ENCODE results near the gene CADM1.

CADM1 gene

DNA sequence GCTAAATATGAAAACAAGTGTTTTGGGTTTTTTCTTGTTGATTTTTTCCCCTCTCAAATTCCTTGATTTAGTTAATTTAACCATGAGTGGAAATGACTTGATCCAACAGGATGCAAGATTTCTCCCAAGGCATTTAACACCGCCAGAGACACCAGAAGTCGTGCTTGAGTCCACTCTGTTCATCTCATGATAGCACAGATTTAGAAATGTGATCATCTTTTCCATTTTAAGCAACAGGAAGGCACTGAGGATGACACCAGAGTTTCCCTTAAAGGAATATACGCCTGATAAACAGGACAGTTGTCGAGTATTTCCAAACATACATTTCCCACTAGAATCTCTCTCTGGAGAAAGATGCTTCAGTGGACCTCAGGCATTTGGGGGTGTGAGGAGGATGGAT lies 318.7 kb downstream of the CADM1 start:
- H3K36me3 ChIP-seq (ENCODE audit: insufficient read depth, low read length), result no peaks in the 10 kb centered on the region
- no peaks in the 10 kb centered on the region for H3K9me3 ChIP-seq (ENCODE audit: low read length)
- no peaks in the 10 kb centered on the region for H3K4me1 ChIP-seq (ENCODE audit: insufficient read depth, low read length)
- no peak overlapping the region for H3K4me3 ChIP-seq (ENCODE audit: low read length)
- no peaks in the 10 kb centered on the region for H3K27me3 ChIP-seq (ENCODE audit: insufficient read depth, low read length)
- H2AFZ ChIP-seq (ENCODE audit: low read depth, low read length), result no peak overlapping the region

DNA sequence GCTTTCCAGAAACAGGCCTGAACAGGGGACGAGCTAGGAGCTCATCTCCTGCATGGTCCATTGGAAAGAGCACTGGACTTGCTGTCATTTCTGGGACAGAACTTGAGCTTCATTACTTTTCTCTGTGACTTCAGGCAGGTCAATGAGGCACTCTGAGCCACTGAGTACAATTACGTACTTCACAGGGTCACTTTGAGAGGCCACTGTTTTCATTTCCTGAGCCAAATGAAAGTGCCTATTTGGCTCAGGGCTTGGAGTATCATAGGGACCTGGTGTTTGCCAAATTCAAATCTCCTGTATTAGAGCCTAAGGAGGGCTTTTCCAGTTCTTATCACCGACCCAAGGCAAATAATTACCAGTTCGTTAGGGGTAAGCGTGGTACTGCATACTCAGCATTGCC lies 319.3 kb downstream of the CADM1 start:
- no peaks in the 10 kb centered on the region for H3K9me3 ChIP-seq (ENCODE audit: low read length)

GRCh38 chr11:115183830-115184229 lies 320.4 kb downstream of the CADM1 start:
- peaks cover 2% of the 10 kb centered on the region for H3K4me1 ChIP-seq (ENCODE audit: insufficient read depth, low read length)
- no peaks in the 10 kb centered on the region for H3K36me3 ChIP-seq (ENCODE audit: insufficient read depth, low read length)

More for the DNA sequence above, 319.3 kb downstream of the CADM1 start:
- Histone ChIP-seq H3K4me1 (ENCODE audit: insufficient read depth, low read length) (no peaks in the 10 kb centered on the region), H3K27me3 (ENCODE audit: insufficient read depth, low read length) (no peaks in the 10 kb centered on the region), H3K4me3 (ENCODE audit: low read length) (no peak overlapping the region), H2AFZ (ENCODE audit: low read depth, low read length) (no peak overlapping the region), H3K36me3 (ENCODE audit: insufficient read depth, low read length) (no peaks in the 10 kb centered on the region)

GRCh38 chr11:115183136-115183535 lies 321.1 kb downstream of the CADM1 start:
- no peaks in the 10 kb centered on the region for H3K9me3 ChIP-seq (ENCODE audit: low read length)
- no peaks in the 10 kb centered on the region for H3K36me3 ChIP-seq (ENCODE audit: insufficient read depth, low read length)
- H2AFZ ChIP-seq (ENCODE audit: low read depth, low read length), result no peak overlapping the region
- no peak overlapping the region for H3K4me3 ChIP-seq (ENCODE audit: low read length)
- H3K27me3 ChIP-seq (ENCODE audit: insufficient read depth, low read length), result no peaks in the 10 kb centered on the region
- H3K4me1 ChIP-seq (ENCODE audit: insufficient read depth, low read length), result peaks cover 6% of the 10 kb centered on the region

More at GRCh38 chr11:115183830-115184229, 320.4 kb downstream of the CADM1 start:
- Histone ChIP-seq H2AFZ (ENCODE audit: low read depth, low read length) (no peak overlapping the region), H3K9me3 (ENCODE audit: low read length) (no peaks in the 10 kb centered on the region), H3K4me3 (ENCODE audit: low read length) (no peak overlapping the region), H3K27me3 (ENCODE audit: insufficient read depth, low read length) (no peaks in the 10 kb centered on the region)

DNA sequence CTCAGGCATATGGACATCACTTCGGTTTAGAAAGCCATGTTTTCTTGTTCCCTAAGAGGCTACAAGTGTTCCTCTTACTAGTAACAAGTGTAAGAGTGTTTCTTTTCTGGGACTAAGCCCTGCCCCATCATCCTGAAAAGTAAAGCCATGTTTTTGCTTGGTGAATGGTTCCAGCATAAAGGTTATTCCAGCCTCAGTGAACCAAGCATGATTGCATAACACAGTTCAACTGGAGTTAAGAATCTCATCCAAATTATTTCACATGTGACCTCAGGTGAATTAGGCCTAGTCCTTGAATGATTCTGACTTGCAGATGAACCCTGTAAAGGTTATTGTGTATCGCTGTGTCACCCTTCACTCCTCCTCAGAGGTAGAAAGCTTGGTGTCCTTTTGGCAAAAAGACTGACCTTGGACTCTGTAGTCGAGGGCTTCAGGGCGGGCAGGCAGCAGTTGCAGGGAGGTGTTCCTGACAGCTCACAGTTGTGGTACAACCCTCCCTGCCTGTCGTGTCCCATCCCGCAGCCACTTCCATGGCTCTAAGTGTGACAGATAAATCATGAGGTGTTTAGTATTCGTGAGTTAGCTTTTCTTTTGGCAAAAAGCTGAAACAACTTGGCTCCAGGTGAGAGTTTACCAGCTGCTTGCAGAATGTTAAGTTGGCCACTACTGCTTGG lies 321.8 kb downstream of the CADM1 start:
- Histone ChIP-seq H3K4me1 (ENCODE audit: insufficient read depth, low read length) (peaks cover 10% of the 10 kb centered on the region), H2AFZ (ENCODE audit: low read depth, low read length) (no peak overlapping the region), H3K4me3 (ENCODE audit: low read length) (no peak overlapping the region), H3K36me3 (ENCODE audit: insufficient read depth, low read length) (no peaks in the 10 kb centered on the region), H3K9me3 (ENCODE audit: low read length) (no peaks in the 10 kb centered on the region), H3K27me3 (ENCODE audit: insufficient read depth, low read length) (no peaks in the 10 kb centered on the region)

GRCh38 chr11:115181538-115181937 lies 322.7 kb downstream of the CADM1 start:
- H3K9me3 ChIP-seq (ENCODE audit: low read length), result no peaks in the 10 kb centered on the region
- no peak overlapping the region for H3K4me3 ChIP-seq (ENCODE audit: low read length)
- H3K36me3 ChIP-seq (ENCODE audit: insufficient read depth, low read length), result no peaks in the 10 kb centered on the region
- no peaks in the 10 kb centered on the region for H3K27me3 ChIP-seq (ENCODE audit: insufficient read depth, low read length)
- H2AFZ ChIP-seq (ENCODE audit: low read depth, low read length), result no peak overlapping the region
- peaks cover 10% of the 10 kb centered on the region for H3K4me1 ChIP-seq (ENCODE audit: insufficient read depth, low read length)

- H3K9me3 ChIP-seq (ENCODE audit: low read length), result no peaks in the 10 kb centered on the region
- H2AFZ ChIP-seq (ENCODE audit: low read depth, low read length), result no peak overlapping the region
- H3K4me3 ChIP-seq (ENCODE audit: low read length), result no peak overlapping the region
- H3K4me1 ChIP-seq (ENCODE audit: insufficient read depth, low read length), result peaks cover 15% of the 10 kb centered on the region
- H3K27me3 ChIP-seq (ENCODE audit: insufficient read depth, low read length), result no peaks in the 10 kb centered on the region
- no peaks in the 10 kb centered on the region for H3K36me3 ChIP-seq (ENCODE audit: insufficient read depth, low read length)
Measured at GRCh38 chr11:115180272-115180671, 323.9 kb downstream of the CADM1 start.

DNA sequence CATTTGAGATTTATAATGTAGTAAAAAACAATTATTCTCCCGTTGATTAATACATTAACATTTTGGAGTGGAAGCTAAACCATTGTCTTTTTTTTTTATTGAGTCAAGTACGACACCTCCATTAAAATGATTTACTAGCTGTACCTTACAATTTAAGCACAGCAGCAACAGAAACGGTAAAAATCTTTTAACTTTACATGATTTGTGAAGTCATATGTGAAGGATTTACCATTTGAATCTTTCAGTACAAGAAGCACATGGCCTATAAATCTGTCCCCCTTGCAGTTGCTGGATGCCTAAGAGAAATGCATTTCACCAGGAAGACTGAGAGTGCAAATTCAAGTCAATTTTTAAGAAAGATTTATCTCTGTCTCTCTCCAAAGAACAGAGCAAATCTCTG lies 324.6 kb downstream of the CADM1 start:
- Histone ChIP-seq H2AFZ (ENCODE audit: low read depth, low read length) (no peak overlapping the region), H3K9me3 (ENCODE audit: low read length) (no peaks in the 10 kb centered on the region), H3K4me3 (ENCODE audit: low read length) (no peak overlapping the region), H3K4me1 (ENCODE audit: insufficient read depth, low read length) (peaks cover 20% of the 10 kb centered on the region), H3K36me3 (ENCODE audit: insufficient read depth, low read length) (no peaks in the 10 kb centered on the region), H3K27me3 (ENCODE audit: insufficient read depth, low read length) (no peaks in the 10 kb centered on the region)

DNA sequence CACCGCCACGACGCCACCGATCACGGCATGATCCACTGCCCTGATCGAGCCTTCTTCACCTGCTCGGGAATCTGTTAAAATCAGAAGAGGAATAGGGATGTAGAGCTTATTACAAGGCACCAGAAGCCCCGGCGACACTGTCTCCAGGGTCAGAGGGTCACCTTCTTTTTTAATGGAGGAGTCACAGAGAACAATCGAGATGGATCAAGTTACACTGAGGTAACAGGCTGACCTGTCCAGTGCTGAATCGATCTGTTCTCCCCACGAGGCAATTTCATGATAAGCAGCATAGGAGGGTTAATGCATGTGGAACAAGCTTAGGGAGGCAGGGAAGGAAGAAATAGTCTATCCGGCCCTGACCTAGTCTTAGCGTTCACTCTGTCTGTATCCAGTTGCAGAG lies 325.5 kb downstream of the CADM1 start:
- Histone ChIP-seq H3K27me3 (ENCODE audit: insufficient read depth, low read length) (no peaks in the 10 kb centered on the region), H3K4me1 (ENCODE audit: insufficient read depth, low read length) (peaks cover 20% of the 10 kb centered on the region), H3K4me3 (ENCODE audit: low read length) (no peak overlapping the region), H3K36me3 (ENCODE audit: insufficient read depth, low read length) (no peaks in the 10 kb centered on the region), H2AFZ (ENCODE audit: low read depth, low read length) (no peak overlapping the region), H3K9me3 (ENCODE audit: low read length) (no peaks in the 10 kb centered on the region)

- Histone ChIP-seq H3K4me1 (ENCODE audit: insufficient read depth, low read length) (peaks cover 17% of the 10 kb centered on the region), H3K9me3 (ENCODE audit: low read length) (no peaks in the 10 kb centered on the region), H3K27me3 (ENCODE audit: insufficient read depth, low read length) (no peaks in the 10 kb centered on the region), H3K36me3 (ENCODE audit: insufficient read depth, low read length) (no peaks in the 10 kb centered on the region), H2AFZ (ENCODE audit: low read depth, low read length) (no peak overlapping the region), H3K4me3 (ENCODE audit: low read length) (no peak overlapping the region)
Measured at GRCh38 chr11:115173136-115173535, 331.1 kb downstream of the CADM1 start.

DNA sequence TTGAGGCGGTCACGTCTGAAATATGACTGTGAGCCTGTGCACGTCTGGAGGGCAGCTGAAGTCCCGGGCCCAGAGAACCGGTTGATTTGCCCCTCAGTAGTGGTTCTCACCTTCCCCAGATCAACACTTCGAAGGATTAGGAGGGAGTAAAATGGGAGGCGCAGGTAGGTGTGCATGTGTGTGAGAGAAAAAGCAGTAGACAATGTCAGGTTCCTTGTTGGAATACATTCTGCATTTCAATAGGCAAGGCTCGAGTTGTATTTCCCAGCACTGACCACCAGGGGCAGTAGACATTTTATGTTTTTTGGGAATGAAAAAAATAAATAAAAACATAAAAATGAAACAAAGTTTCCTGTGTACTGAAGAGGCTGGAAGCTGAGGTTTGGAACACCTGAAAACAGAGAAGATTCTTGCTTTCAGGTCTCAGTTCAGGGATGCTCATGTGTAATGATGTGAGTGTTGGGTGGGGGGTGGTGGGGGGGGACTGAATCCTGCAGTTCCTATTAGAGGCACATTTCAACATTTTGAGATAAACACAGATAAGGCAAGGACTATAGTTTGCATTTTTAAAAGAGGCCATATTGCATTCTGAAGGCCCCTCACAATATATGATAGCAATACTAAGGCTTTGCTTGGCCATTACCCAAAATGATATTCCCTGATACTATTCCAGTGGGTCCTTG lies 333.9 kb downstream of the CADM1 start:
- Histone ChIP-seq H3K4me1 (ENCODE audit: insufficient read depth, low read length) (peaks cover 10% of the 10 kb centered on the region), H3K4me3 (ENCODE audit: low read length) (no peak overlapping the region), H3K36me3 (ENCODE audit: insufficient read depth, low read length) (no peaks in the 10 kb centered on the region), H2AFZ (ENCODE audit: low read depth, low read length) (no peak overlapping the region), H3K27me3 (ENCODE audit: insufficient read depth, low read length) (peaks cover 7% of the 10 kb centered on the region), H3K9me3 (ENCODE audit: low read length) (no peaks in the 10 kb centered on the region)

- Histone ChIP-seq H2AFZ (ENCODE audit: low read depth, low read length) (no peak overlapping the region), H3K4me1 (ENCODE audit: insufficient read depth, low read length) (peaks cover 14% of the 10 kb centered on the region), H3K36me3 (ENCODE audit: insufficient read depth, low read length) (no peaks in the 10 kb centered on the region), H3K27me3 (ENCODE audit: insufficient read depth, low read length) (peaks cover 7% of the 10 kb centered on the region), H3K4me3 (ENCODE audit: low read length) (no peak overlapping the region), H3K9me3 (ENCODE audit: low read length) (no peaks in the 10 kb centered on the region)
Measured at GRCh38 chr11:115169251-115169650, 335.0 kb downstream of the CADM1 start.

DNA sequence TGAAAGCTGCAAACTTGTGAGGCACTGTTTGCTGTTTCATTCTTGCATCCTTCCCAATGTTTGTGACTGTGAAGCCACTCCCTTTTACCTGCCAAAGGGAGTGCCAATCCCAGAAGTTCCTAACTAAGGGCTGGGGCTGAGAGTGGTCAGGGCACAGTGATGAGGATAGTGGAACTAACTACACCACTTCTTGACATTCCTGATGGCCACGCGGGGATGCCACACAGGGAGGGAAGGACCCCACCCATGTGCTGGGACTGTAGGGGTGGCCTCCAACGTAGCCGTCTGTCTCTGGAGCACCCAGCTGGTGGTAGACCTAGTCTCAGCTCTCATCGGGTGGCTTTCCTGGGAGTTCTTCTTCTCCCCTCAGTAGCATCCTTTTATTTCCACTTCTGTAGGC lies 335.5 kb downstream of the CADM1 start:
- Histone ChIP-seq H3K27me3 (ENCODE audit: insufficient read depth, low read length) (peaks cover 7% of the 10 kb centered on the region), H3K36me3 (ENCODE audit: insufficient read depth, low read length) (no peaks in the 10 kb centered on the region), H3K4me3 (ENCODE audit: low read length) (no peak overlapping the region), H3K9me3 (ENCODE audit: low read length) (no peaks in the 10 kb centered on the region), H2AFZ (ENCODE audit: low read depth, low read length) (no peak overlapping the region), H3K4me1 (ENCODE audit: insufficient read depth, low read length) (peaks cover 14% of the 10 kb centered on the region)

Data from neuron (in vitro differentiated cells).